HL-60 (cell line): ENCODE results near the gene TMEM192.

ENCODE experiments used
- DNase-seq, 2 experiments: peaks; one replicate each; pipeline ENCODE4 v3.0.0-alpha.2; 2010 to 2020; ENCODE audit warnings: low read depth in 1 of 2, low spot score in 1 of 2
- H3K27ac ChIP-seq: fragments of 250-450 bp; sonication (Bioruptor Pico); replicated peaks from 2 replicates; pipeline ENCODE4 v1.5.1; 2020; ENCODE audit warnings: mild to moderate bottlenecking, moderate library complexity
- H3K27me3 ChIP-seq: fragments of 250-450 bp; sonication (Bioruptor Pico); 2 replicates; pipeline ENCODE4 v1.5.1; 2021; ENCODE audit warnings: mild to moderate bottlenecking, moderate library complexity; ENCODE audit not compliant: insufficient read depth, poor library complexity, severe bottlenecking
- H3K4me3 ChIP-seq: replicated peaks from 2 replicates; pipeline ENCODE4 v1.5.1; 2011; ENCODE audit warnings: mild to moderate bottlenecking, control low read depth, low read length; ENCODE audit not compliant: insufficient read depth
- GABPA ChIP-seq: IDR thresholded peaks from 2 replicates; pipeline ENCODE4 v1.6.1; 2012; ENCODE audit warnings: low read depth
- POLR2AphosphoS5 ChIP-seq: IDR thresholded peaks from 2 replicates; pipeline ENCODE4 v1.6.1; 2012; ENCODE audit warnings: low read depth
- SPI1 ChIP-seq: IDR thresholded peaks from 2 replicates; pipeline ENCODE4 v1.6.1; 2012; ENCODE audit warnings: low read depth, mild to moderate bottlenecking, borderline replicate concordance
- TF ChIP-seq, protein P1 (sequence below): IDR thresholded peaks from 2 replicates; pipeline ENCODE4 v1.6.1; 2012; ENCODE audit warnings: low read depth; ENCODE audit not compliant: insufficient replicate concordance
- TF ChIP-seq, protein P2 (sequence below): IDR thresholded peaks from one replicate; pipeline ENCODE4 v1.5.1; 2011; ENCODE audit warnings: low read length, control low read depth, inconsistent platforms; ENCODE audit not compliant: insufficient read depth

Gene TMEM192

DNA sequence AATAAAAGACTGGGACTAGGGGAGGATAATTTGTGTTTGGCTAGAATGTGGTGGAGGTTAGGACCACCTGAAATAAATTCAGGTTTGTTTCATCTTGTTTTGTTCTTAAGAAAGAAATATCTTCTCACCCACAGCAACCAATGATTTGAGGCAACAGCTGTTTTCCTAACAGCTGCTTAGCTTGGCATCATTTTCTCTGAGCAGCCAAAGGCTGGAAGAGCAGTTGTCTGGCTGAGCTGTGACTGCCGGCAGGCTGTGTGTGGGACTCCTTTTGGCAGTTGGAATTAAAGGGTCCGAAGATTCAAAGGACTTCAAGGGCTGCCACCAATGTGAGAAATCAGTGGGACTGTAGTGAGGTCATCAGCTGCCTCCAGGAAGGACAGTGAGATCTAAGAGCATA, 54.0 kb downstream of the TMEM192 start:
- no peak overlapping the region for H3K4me3 ChIP-seq
- DNase-seq = no peak
- no peaks in the 10 kb centered on the region for H3K27me3 ChIP-seq
- TF ChIP-seq, protein P1, sequence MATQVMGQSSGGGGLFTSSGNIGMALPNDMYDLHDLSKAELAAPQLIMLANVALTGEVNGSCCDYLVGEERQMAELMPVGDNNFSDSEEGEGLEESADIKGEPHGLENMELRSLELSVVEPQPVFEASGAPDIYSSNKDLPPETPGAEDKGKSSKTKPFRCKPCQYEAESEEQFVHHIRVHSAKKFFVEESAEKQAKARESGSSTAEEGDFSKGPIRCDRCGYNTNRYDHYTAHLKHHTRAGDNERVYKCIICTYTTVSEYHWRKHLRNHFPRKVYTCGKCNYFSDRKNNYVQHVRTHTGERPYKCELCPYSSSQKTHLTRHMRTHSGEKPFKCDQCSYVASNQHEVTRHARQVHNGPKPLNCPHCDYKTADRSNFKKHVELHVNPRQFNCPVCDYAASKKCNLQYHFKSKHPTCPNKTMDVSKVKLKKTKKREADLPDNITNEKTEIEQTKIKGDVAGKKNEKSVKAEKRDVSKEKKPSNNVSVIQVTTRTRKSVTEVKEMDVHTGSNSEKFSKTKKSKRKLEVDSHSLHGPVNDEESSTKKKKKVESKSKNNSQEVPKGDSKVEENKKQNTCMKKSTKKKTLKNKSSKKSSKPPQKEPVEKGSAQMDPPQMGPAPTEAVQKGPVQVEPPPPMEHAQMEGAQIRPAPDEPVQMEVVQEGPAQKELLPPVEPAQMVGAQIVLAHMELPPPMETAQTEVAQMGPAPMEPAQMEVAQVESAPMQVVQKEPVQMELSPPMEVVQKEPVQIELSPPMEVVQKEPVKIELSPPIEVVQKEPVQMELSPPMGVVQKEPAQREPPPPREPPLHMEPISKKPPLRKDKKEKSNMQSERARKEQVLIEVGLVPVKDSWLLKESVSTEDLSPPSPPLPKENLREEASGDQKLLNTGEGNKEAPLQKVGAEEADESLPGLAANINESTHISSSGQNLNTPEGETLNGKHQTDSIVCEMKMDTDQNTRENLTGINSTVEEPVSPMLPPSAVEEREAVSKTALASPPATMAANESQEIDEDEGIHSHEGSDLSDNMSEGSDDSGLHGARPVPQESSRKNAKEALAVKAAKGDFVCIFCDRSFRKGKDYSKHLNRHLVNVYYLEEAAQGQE = no peak
- TF ChIP-seq GABPA (no peak), POLR2AphosphoS5 (no peak), SPI1 (no peak)
- TF ChIP-seq, protein P2, sequence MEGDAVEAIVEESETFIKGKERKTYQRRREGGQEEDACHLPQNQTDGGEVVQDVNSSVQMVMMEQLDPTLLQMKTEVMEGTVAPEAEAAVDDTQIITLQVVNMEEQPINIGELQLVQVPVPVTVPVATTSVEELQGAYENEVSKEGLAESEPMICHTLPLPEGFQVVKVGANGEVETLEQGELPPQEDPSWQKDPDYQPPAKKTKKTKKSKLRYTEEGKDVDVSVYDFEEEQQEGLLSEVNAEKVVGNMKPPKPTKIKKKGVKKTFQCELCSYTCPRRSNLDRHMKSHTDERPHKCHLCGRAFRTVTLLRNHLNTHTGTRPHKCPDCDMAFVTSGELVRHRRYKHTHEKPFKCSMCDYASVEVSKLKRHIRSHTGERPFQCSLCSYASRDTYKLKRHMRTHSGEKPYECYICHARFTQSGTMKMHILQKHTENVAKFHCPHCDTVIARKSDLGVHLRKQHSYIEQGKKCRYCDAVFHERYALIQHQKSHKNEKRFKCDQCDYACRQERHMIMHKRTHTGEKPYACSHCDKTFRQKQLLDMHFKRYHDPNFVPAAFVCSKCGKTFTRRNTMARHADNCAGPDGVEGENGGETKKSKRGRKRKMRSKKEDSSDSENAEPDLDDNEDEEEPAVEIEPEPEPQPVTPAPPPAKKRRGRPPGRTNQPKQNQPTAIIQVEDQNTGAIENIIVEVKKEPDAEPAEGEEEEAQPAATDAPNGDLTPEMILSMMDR = no peak
- H3K27ac ChIP-seq = no peak overlapping the region

DNA sequence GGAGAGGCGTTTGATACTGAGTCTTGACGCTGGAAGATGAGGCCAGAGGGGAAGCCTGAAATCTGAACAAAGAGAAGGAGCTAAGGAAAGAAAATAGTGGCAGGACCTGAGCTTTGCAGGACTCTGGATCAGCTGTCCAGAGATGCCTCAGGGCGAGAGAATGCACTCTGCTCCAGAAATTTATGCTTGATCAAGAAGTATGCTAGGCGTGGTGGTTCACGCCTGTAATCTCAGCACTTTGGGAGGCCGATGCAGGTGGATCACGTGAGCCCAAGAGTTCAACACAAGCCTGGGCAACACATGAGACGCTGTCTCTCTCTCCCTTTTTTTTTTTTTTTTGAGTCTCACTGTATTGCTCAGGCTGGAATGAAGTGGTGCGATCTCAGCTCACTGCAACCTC, 57.1 kb downstream of the TMEM192 start:
- H3K27ac ChIP-seq = no peak overlapping the region
- TF ChIP-seq POLR2AphosphoS5 = no peak
- TF ChIP-seq, protein P2 = no peak
- no peak for TF ChIP-seq SPI1
- TF ChIP-seq, protein P1 = no peak
- no peak for TF ChIP-seq GABPA
- H3K4me3 ChIP-seq = no peak overlapping the region
- DNase-seq = no peak
- H3K27me3 ChIP-seq = no peaks in the 10 kb centered on the region

DNA sequence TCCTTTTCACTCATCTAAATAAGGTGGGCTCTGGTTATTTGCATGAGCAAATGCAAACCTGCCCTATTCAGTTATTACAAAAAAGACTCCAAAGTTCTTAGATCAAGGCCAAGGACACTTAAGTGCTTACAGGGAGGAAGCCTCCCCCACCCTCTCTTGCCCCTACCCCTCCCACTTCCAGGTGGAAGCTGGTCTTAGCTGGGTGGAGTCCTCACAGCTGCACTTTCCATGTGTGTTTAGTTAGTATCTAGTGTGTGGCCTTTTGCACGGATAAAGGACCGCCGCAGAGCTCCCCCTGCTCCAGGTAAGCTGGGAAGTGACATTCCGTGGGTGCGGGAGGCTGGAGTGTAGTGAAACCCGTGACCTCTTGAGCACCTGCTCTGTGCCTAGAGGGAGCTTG, 59.0 kb downstream of the TMEM192 start, which contains the start of gene TRIM75:
TSS of gene TRIM75 (plus strand) at position 222 of the 400 bp plus-strand sequence. CDS start 5,282 bp downstream, outside the sequence.
- Histone ChIP-seq H3K27me3 (no peaks in the 10 kb centered on the region), H3K4me3 (no peak within 1 kb of the TSS), H3K27ac (no peak within 1 kb of the TSS)
- no peak for DNase-seq
- no peak for TF ChIP-seq POLR2AphosphoS5
- TF ChIP-seq, protein P2 = no peak
- TF ChIP-seq SPI1 = no peak

DNA sequence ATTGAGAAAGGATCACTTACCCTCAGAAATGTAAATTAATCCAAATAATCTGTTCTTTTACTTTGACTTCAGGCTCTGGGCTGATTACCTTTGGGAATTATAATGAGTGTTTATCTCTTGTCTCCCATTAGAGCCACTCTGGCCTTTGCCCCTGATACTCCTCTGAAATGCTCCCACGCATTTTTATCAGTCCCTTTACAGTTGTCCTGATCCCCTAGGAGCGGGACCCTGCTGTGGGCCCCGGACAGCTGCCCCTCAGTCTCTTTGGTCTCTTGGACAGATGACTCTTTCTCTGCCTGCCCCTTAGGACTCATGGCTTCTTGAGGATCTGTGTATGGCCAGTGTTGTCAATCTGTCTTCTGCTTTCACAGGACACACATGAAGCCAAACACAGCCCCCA, 60.0 kb downstream of the TMEM192 start:
- DNase-seq = no peak
- Histone ChIP-seq H3K4me3 (no peak overlapping the region), H3K27me3 (no peaks in the 10 kb centered on the region), H3K27ac (no peak overlapping the region)
- no peak for TF ChIP-seq SPI1
- no peak for TF ChIP-seq GABPA
- TF ChIP-seq, protein P1 = no peak
- TF ChIP-seq, protein P2 = no peak
- no peak for TF ChIP-seq POLR2AphosphoS5
